Endothelial cell of umbilical vein (primary cell): ENCODE data around the gene P2RX3. TPM values are rescaled to one million over a fixed set of nuclear protein-coding genes. Genes with fewer than 3 reads are reported as not detected.
A peak's percentile ranks its signal among the peaks of the same experiment; 100 is the strongest.

Experiments
- BruUV-seq: library from RNA; stranded (reverse); fragments of 400-500 nt; replicated peaks from 2 replicates; lab custom pipeline; 2021; lab: Mats Ljungman, UMichigan
- CTCF ChIA-PET: fragments of 300-600, 350-600 bp; sonication (Branson Sonifier 250); formaldehyde crosslinking; loops from one replicate; lab custom pipeline; 2021; ENCODE audit warnings: antibody characterized with exemption, inconsistent platforms; lab: Charles Lee
- POLR2A ChIA-PET: fragments of 300-600, 350-600 bp; sonication (Branson Sonifier 250); formaldehyde crosslinking; loops from one replicate; lab custom pipeline; 2021; ENCODE audit warnings: antibody characterized with exemption, inconsistent platforms; lab: Charles Lee
- DNase-seq: peaks from one replicate; pipeline ENCODE4 v3.0.0-alpha.2; 2011; ENCODE audit warnings: low read depth, low spot score
- FAIRE-seq: peaks from 2 replicates; lab custom pipeline; 2011; peaks lifted over from hg19 to GRCh38; lab: Jason Lieb, UNC
- H2AFZ ChIP-seq: 2 replicates; pipeline ENCODE4 v1.6.0; 2012; ENCODE audit warnings: low read depth, low read length, control low read depth, inconsistent platforms
- H3K27ac ChIP-seq: 2 replicates; pipeline ENCODE4 v1.5.1; 2011; ENCODE audit warnings: low read depth, mild to moderate bottlenecking, control low read depth, low read length, moderate library complexity; ENCODE audit not compliant: insufficient read depth
- H3K27me3 ChIP-seq, 2 experiments: 2 replicates each; pipeline versions ENCODE4 v1.6.0 to v1.6.1; 2011; ENCODE audit warnings: low read length in 2 of 2, mixed read lengths in 1 of 2; ENCODE audit not compliant: control insufficient read depth in 2 of 2, insufficient read depth in 2 of 2
- H3K36me3 ChIP-seq, 2 experiments: 2 replicates in 1 of 2; 3 replicates in 1 of 2; pipeline ENCODE4 v1.5.1; 2011; ENCODE audit warnings: low read length in 2 of 2, mild to moderate bottlenecking in 1 of 2, moderate library complexity in 1 of 2; ENCODE audit not compliant: control insufficient read depth in 2 of 2, insufficient read depth in 2 of 2; ENCODE audit errors: extremely low read depth in 1 of 2
- H3K4me1 ChIP-seq: 3 replicates; pipeline ENCODE4 v1.5.1; 2011; ENCODE audit warnings: mild to moderate bottlenecking, low read length; ENCODE audit not compliant: control insufficient read depth, insufficient read depth; ENCODE audit errors: extremely low read depth
- H3K4me2 ChIP-seq: 2 replicates; pipeline ENCODE4 v1.6.1; 2011; ENCODE audit warnings: low read length, control low read depth, mixed read lengths; ENCODE audit not compliant: insufficient read depth
- H3K4me3 ChIP-seq, 3 experiments: fragments of 200-600 bp in 1 of 3; sonication (generic), shearing (Covaris generic) in 1 of 3; replicated peaks in 1 of 3; 2 replicates each; pipeline ENCODE4 v1.5.1; 2011 to 2016; ENCODE audit warnings: control low read depth in 3 of 3, low read length in 3 of 3, mild to moderate bottlenecking in 2 of 3, inconsistent platforms in 1 of 3, low read depth in 1 of 3, moderate library complexity in 1 of 3; ENCODE audit not compliant: insufficient read depth in 1 of 3
- H3K79me2 ChIP-seq: 2 replicates; pipeline ENCODE4 v1.6.0; 2012; ENCODE audit warnings: low read length, inconsistent platforms; ENCODE audit not compliant: control insufficient read depth, insufficient read depth
- H3K9ac ChIP-seq: replicated peaks from 2 replicates; pipeline ENCODE3; 2011; ENCODE audit warnings: low read length, control low read depth; ENCODE audit not compliant: insufficient read depth; ENCODE audit errors: extremely low read depth
- H3K9me1 ChIP-seq: replicated peaks from 3 replicates; pipeline ENCODE4 v1.6.0; 2011; ENCODE audit warnings: mild to moderate bottlenecking, low read length; ENCODE audit not compliant: control insufficient read depth, insufficient read depth; ENCODE audit errors: extremely low read depth
- H3K9me3 ChIP-seq: replicated peaks from 2 replicates; pipeline ENCODE4 v1.5.1; 2012; ENCODE audit warnings: low read length, inconsistent platforms; ENCODE audit not compliant: control insufficient read depth, insufficient read depth
- H4K20me1 ChIP-seq: replicated peaks from 2 replicates; pipeline ENCODE3; 2011; ENCODE audit warnings: mild to moderate bottlenecking, low read length; ENCODE audit not compliant: control insufficient read depth, insufficient read depth; ENCODE audit errors: extremely low read depth
- FOS ChIP-seq: IDR thresholded peaks from 2 replicates; pipeline ENCODE4 v1.6.1; 2011; ENCODE audit warnings: mild to moderate bottlenecking, low read length, moderate library complexity, borderline replicate concordance; ENCODE audit not compliant: insufficient read depth
- GATA2 ChIP-seq: IDR thresholded peaks from 2 replicates; pipeline ENCODE4 v1.7.0; 2011; ENCODE audit warnings: low read depth, mild to moderate bottlenecking, moderate library complexity, mixed read lengths, low read length; ENCODE audit not compliant: insufficient read length, insufficient read depth
- JUN ChIP-seq: IDR thresholded peaks from 2 replicates; pipeline ENCODE4 v1.6.1; 2011; ENCODE audit warnings: borderline replicate concordance, low read depth; ENCODE audit not compliant: insufficient read length, insufficient read depth
- POLR2A ChIP-seq: IDR thresholded peaks from 2 replicates; pipeline ENCODE4 v1.6.1; 2012; ENCODE audit warnings: low read depth, mild to moderate bottlenecking, control low read depth, low read length
- POLR2AphosphoS5 ChIP-seq: IDR thresholded peaks from 2 replicates; pipeline ENCODE4 v1.6.1; 2012; ENCODE audit warnings: low read depth, mild to moderate bottlenecking, control low read depth, low read length, moderate library complexity; ENCODE audit not compliant: insufficient read depth
- dilution Hi-C: fragments of 300-500 bp; cut with MboI; formaldehyde crosslinking; loops from one replicate; pipeline ENCODE4 v1.15.0; 2019; ENCODE audit warnings: low sequenced_read_pairs; ENCODE audit not compliant: extremely low pct_ligation_motif_present
- intact Hi-C: fragments of 100-400 bp; cut with micrococcal nuclease; formaldehyde crosslinking; loops from one replicate; pipeline ENCODE4 v1.10.0; 2022
- polyA plus RNA-seq, 4 experiments: library from polyadenylated mRNA; depleted of rRNA in 3 of 4; stranded (reverse) in 3 of 4; unstranded in 1 of 4; fragments of >200 nt; gene quantifications; 2 replicates each; pipeline versions ENCODE4 v1.2.1 to v1.2.3, GENCODE V29; 2011 to 2012; ENCODE audit warnings: missing spikeins in 1 of 4
- total RNA-seq: library from RNA; stranded (reverse); gene quantifications from 2 replicates; pipeline ENCODE4 v1.2.3, GENCODE V29; 2021
- TF ChIP-seq, protein P1 (sequence below), 2 donors: IDR thresholded peaks; 1 replicate in 1 of 2; 2 replicates in 1 of 2; pipeline ENCODE4 v1.5.1; 2011; ENCODE audit warnings: low read length in 2 of 2, mild to moderate bottlenecking in 2 of 2, moderate library complexity in 2 of 2, control low read depth in 1 of 2, inconsistent platforms in 1 of 2, low read depth in 1 of 2; ENCODE audit not compliant: insufficient read depth in 1 of 2; ENCODE audit errors: extremely low read depth in 1 of 2

Gene P2RX3
- total and polyA plus RNA-seq, 2 donors (not counting 3 experiments of a cell fraction or from before 2014, with no cell fraction given): not detected

DNA sequence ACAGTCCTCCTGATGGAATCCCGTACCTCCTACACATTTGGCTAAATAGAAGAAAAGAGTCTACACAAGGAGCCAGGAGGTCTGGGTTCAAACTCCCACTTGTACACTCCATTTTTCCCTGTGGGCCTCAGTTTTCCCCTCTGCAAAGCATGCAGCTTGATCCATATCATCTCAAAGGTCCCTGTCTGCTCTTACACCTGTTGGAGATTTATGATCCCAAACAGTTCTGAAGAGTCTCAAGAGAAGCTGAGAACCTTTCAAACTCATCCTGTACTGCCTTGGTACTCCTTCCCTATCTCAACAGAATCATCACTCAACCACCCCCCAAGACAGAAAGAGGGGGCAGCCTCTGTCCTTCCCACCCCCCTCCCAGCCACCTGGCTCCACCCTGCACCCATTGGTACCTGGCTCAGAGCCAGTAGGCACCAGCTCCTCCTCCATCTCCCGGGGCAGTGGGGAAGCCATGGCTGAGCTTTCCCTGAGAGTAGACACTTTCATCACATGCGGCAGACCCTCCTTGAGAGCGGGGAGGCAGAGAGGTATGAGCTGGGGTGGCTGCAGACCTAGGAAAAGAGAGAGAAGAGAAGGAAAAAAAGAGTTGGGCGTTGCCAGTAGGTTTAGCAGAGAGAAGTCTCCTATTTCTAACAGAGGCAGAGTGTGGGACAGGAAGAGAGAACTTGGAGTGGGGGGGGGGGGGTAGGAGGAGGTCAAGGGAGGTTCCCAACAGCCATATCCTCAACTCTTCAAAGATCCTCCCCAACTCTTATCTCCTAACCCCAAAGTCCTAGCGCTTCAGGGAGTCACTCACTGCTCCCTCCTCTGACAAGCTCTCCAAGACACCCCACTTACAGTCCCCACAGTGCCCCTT, 16.5 kb upstream of the P2RX3 start:
- TF ChIP-seq JUN: no peak
- no peak for TF ChIP-seq POLR2A
- TF ChIP-seq, protein P1, sequence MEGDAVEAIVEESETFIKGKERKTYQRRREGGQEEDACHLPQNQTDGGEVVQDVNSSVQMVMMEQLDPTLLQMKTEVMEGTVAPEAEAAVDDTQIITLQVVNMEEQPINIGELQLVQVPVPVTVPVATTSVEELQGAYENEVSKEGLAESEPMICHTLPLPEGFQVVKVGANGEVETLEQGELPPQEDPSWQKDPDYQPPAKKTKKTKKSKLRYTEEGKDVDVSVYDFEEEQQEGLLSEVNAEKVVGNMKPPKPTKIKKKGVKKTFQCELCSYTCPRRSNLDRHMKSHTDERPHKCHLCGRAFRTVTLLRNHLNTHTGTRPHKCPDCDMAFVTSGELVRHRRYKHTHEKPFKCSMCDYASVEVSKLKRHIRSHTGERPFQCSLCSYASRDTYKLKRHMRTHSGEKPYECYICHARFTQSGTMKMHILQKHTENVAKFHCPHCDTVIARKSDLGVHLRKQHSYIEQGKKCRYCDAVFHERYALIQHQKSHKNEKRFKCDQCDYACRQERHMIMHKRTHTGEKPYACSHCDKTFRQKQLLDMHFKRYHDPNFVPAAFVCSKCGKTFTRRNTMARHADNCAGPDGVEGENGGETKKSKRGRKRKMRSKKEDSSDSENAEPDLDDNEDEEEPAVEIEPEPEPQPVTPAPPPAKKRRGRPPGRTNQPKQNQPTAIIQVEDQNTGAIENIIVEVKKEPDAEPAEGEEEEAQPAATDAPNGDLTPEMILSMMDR (IDR thresholded peaks at IDR 0.05; ENCODE audit: extremely low read depth in 1 of 2, insufficient read depth in 1 of 2, low read depth in 1 of 2, low read length in 2 of 2): no peak
- no peak for TF ChIP-seq GATA2
- no peak for TF ChIP-seq POLR2AphosphoS5
- no peak for TF ChIP-seq FOS
- ChIA-PET POLR2A (interaction anchor here (0.5 to 1.0 kb wide), 2 partner anchors 11 to 342 kb away, joined by 3 to 6 read pairs; no protein-coding TSS in a partner anchor), CTCF (interaction anchor here (0.8 to 4.0 kb wide), 7 partner anchors 9 to 72 kb away, joined by 3 to 37 read pairs (median 4); partner anchors contain the start of gene SSRP1)
- H3K4me1 ChIP-seq: peaks cover 37% of the 10 kb centered on the region
- no peak for DNase-seq
- H3K9ac ChIP-seq: peak overlapping the region; percentile 32
- no peak overlapping the region for H3K4me2 ChIP-seq
- H3K9me1 ChIP-seq: no peaks in the 10 kb centered on the region
- H3K36me3 ChIP-seq: peaks cover 5 to 24% of the 10 kb centered on the region in 2 experiments
- BruUV-seq: no TSS peak
- no peak overlapping the region for H3K4me3 ChIP-seq
- no peak for FAIRE-seq
- no peak overlapping the region for H2AFZ ChIP-seq
- no peaks in the 10 kb centered on the region for H3K9me3 ChIP-seq
- H4K20me1 ChIP-seq: no peaks in the 10 kb centered on the region
- no peaks in the 10 kb centered on the region for H3K27me3 ChIP-seq
- peaks cover 17% of the 10 kb centered on the region for H3K79me2 ChIP-seq
- intact Hi-C loops: no loop called here
- dilution Hi-C loops: no loop called here
- H3K27ac ChIP-seq: peak overlapping the region; percentile 29
